NCI-H2196 (cell line): ENCODE data around the gene FBXO7.

ENCODE experiments used
- DNase-seq: peaks from one replicate; lab custom pipeline; 2025; ENCODE audit not compliant: unreplicated experiment; lab: John Stamatoyannopoulos, UW

The FBXO7 gene

DNA sequence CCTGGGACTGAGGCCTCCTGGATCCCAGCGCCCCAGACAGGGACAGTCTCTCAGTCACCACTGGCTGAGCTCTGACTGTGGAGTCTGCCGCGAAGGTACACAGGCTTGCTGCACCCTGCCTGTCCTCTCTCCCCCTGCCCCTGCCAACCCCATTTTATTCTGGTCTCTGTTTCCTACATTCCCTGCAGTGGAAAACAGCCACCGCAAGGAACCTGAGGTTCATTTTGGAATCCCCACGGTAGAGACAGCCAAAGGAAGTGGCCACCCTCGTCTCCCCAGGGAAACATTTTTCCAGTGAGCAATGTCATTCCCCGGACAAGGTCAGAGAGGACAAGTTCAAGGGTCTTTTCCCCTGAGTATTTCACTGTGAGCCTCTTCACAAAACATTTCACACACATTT lies 56.6 kb downstream of the FBXO7 start:
- no peak for DNase-seq

DNA sequence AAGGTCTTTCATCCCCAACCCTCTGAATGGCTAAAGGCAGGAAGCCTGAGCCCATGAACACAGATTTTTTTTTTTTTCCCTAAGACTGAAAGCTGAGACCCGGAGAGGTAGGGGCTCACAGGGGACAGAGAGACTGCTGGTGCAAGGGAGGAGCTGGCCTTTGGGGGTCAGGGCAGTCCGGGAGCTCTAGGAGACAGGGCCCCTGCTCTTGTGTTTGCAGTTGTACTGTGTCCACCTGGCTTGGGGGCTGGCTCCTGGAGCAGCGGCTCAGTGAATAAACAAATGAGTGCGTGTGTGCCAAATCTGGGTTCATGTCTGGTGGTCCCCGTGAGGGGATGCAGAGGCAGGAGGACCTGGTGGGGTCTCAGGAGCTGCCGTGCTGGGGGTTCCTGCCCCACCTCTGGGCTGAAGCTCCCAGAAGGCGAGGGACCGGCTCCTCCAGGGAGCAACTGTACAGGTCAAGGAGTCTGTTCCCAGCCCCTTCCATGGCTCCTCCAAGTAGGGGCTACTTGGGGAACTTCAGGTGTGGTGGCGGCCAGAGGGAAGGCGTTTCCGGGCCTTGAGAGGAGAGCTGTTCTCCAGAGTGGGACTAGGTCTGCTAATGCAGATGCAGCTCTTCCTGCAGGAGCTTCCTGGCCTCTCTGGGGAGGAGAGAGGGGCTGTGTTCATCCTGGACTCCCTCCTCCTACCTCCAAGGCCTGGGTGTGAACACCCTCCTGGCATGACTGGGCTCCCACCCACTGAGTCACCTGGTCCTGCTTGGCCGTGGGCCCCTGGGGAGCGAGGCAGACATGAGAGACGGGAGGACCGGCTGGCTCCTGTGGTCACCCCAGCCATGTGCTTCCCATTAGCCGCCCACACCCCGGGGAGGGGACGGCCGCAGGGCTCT lies 57.6 kb downstream of the FBXO7 start:
- peak; percentile 5 for DNase-seq

DNA sequence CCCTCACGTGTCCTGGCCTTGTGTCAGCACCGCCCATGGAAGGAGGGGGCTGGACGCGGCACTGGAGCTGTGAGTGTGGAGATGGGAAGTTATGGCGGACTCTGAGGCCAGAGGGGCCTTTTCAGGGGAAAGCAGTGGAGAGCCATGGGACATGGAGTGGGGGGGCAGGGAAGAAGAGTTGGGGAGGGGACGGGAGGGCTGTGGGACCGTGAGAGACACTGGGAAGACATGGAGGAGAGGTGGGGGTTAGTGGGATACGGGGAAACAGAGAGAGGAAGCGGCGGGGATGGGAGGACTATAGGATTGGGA lies 58.2 kb downstream of the FBXO7 start:
- no peak for DNase-seq

DNA sequence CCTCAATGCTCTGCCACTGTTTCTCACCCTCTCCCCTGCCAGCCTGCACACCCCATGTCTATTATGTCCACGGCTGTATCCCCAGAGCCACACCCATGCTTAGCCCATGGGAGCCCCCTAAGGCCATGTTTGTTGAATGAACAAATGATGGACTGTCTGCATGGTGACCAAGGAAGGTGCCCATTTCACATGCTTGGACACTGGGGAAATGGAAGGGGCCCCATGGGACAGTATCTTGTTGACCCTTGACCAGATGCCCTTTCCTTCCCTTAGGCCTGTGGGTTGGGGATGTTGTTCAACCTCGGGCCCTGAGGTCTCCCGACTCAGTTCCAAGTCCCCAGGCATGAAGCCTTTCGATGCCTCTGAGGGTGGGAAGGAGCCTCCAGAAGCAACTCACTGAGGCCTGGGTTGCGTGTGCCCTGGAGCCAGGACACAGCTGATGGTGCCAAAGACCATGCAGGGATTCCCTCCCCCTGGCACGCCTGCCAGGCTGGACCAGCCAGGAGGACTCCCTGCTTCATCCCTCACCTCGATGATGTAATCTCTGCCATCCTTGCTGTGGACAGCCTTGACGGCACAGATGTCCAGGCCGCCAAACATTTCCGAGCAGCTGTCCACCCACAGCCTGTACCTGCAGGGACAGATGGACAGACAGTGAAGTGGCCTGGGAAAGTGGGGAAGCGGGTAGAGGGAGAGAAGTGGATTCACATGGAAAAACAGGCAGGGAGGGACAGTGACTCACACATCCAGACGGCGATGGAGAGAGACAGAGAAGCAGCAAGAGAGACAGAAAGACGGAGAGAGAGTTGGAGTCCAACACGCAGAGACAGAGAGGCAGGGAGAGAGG lies 58.9 kb downstream of the FBXO7 start:
- DNase-seq = no peak

DNA sequence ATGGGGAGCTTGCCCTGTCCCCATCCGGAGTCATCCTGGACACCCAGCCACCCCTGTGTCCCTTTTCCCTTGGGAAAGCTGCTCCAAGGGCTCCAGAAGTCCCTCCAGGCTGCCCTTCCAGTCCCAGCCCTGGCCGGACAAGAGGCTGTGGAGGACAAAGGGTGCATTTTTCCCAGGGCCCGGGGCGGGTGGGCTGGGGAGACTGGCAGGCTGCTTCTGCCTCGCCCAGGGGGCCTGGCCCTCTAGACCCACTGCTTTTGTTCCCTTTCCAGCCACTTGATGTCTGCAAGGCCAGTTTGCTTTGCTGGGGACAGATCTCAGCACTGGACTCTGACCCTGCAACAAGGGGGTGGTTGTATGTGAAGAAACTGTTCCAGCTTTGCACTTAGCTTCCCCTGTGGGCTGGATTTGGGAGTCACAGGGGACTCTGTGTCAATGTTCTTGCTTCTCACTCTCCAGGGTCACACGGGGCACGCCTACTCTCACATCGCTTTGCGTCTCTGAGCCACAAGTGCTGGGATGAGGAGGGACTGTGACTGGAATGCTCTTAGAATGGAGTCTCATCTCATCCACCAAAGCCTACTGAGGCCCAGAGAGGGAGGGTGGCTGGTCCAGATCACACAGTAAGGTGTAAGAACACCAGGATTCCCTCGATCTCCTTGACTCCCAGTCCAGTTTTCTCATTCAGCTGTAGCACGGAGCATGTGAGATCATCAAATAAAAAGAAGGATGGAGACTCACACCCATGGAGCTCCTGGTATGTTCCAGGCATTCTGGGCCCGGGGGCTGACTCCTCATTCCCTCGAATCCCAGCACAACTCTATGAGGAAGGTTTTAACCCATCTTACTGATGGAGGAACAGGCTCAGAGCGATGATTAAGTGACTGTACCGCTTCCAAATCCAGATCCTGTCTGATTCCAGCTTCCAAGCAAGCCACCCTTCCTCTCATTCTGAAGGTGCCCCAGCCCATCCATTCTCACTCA lies 59.9 kb downstream of the FBXO7 start:
- DNase-seq = no peak

DNA sequence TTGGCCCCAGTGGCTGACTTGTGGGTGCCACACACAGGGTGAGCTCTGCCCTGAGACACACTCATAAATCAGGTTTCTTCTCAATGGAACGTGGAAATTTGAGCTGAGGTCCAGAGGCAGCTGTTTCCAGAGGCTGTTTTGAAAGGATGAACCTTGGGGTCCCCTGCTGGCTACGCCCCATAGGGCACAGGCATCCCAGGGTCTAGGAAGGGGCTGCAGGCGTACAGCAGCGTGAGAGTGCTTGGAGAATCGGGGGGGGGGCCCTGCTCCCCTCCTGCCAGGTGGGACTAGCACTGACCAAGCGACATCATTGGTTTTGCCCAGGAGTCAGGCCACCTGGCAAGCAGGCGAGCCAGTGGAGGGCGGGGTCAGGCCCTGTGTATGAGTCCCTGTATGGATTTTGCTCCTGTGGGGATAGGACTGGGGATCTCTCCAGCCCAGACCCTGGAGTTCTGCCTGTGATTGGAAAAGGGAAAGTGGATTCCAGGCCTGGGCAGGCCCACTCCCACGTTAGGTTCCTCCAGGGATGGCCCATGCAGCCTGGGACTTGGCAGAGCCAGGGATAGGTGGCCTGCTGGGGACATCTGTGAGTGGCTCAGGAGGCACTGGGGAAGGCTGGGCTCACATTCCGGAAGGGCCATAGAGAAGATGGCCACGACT lies 61.0 kb downstream of the FBXO7 start:
- no peak for DNase-seq

DNA sequence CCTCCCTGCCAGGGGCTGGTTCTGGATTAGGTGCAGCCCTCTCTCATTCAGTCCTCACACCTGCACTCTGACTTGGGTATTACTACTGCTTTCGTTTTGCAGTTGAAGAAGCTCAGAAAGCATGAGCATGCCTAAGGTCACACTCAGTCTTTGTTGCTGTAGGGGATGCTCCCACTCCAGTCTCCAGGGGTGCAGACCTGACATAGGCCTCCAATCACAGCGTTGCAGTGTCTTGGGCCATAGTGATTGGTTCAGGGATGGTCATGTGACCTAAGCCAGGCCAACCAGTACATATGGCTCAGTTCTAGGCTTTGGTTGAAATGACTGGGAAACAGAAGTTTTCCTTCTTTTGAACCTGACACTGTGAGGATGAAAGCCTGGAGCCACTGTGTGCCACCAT lies 61.7 kb downstream of the FBXO7 start:
- DNase-seq = no peak

DNA sequence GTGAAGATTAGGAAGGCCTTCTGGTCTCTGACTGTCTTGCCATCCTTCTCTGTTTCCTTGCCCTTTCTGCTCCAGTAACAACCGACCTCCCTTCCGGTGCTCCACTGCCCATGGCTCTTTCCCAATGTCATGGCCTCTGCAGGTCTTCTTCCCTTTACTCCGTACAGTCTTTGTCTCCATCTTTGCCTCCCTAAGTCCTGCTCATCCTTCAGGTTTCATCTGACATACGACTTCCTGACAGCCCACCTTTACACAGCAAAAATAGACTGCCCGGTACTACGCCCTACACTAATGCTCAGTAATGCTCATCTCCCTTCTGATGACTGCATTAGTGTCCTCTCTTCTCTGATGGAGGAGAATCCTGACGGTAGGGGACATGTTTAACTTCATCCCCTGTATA lies 63.9 kb downstream of the FBXO7 start:
- DNase-seq = no peak

DNA sequence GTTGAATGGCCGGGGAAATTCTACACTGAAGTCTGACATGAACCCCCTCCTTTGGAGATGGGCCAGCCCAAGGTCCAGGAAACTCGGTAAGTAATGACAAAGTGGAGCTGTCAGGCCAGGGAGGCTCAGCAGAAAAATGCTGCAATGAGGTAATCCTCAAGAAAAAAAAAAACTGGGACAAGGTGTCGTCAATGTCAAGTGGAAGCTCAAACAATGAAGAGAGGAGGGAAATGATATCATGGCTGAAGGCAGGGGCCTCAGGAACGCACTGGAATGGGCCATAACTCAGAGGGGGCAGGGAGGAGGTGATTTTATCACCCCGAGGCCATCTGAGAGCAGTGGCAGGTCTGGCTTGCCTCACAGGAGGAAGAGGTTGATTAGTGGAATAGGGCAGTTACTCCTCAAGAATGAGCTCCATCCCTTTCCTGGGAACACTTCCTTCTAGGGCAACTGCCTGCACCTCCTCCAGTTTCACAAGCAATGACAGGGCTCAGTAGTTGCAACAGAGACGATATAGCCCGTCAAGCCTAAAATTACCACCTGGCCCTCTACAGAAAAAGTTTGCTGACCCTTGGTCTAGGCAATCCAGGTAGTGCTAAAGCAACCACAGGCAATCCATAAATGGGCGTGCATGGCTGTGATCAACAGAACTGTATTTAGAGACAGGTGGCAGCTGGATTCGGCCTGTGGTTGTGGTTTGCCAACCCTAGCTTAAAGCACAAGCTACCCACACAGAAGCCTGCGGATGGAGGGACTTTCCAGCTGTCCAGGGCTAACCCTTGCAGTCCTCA lies 65.2 kb downstream of the FBXO7 start:
- DNase-seq = no peak

DNA sequence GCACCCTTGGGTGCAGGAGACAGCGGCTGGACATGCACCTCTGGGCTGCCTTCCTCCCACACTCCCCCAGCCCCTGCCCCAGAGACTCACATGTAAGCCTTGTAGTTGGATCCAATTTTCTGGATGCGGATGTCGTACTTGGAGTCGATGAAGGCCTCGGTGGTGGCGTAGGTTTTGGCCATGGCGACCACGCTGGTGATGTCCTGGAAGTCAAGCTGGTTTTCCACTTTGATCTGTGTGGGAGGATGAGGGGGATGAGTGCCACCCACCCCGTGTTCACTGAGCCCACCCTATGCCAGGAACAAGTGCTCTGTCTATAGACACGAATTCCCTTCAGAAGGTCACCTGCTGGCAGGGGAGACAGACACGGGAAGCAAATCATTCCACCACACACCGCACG lies 66.9 kb downstream of the FBXO7 start:
- DNase-seq = no peak

DNA sequence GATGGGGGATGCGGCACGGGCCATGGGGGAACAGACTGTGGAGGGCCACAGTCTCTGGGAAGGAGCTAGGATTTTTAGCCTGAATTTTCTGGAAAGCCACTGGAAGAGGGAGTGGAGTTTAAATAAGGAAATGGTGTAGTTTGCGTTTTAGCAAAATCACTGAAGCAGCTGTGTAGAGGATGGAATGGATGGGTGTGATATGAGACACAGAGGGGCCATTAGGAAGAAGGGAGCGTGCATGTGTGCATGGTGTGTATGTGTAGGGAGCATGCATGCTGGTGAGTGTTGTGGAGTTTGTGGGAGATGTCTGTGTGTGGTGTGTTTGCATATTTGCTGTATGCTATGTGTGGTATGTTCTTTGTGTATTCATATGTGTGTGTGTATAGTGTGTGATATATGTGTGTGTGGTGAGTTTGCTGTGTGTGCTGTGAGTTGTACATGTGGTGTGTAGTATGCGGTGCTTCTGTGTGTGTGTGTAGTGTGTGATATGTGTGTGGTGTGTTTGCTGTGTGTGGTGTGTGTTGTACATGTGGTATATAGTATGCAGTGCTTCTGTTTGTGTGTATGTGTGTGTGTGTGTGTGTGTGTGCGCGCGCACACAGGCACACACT lies 67.6 kb downstream of the FBXO7 start:
- DNase-seq = no peak

DNA sequence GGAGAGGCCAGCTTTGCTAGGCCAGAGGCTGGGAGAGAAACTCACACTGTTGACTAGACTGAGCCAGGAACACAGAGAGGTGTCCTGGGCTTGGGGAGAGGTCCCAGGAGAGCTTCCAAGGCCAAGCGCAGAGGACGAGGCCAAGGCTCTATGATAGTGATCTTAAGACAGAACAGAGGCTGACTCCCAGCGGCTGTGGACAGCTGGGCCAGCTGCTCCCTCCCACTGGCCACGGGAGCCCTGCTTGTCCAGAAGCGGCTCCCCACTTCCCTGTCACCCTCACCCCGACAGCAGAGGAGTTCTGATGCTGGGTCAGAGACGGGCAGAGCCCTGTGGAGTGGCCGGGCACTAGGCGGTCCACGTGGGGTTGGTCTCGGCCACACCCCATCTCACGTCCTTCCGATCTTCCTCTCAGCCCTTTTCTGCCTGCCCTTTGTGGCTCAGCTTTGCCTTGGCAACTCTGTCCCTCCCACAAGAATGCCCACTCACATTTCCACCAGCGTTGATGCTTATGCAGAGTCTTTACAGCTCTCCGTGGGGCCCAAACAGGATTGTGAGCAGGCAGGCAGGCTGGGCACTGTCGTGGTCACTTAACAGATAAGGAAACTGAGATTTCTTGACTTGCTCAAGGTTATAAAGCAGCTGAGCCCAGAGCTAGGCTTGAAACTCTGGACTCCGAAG lies 68.2 kb downstream of the FBXO7 start:
- no peak for DNase-seq

DNA sequence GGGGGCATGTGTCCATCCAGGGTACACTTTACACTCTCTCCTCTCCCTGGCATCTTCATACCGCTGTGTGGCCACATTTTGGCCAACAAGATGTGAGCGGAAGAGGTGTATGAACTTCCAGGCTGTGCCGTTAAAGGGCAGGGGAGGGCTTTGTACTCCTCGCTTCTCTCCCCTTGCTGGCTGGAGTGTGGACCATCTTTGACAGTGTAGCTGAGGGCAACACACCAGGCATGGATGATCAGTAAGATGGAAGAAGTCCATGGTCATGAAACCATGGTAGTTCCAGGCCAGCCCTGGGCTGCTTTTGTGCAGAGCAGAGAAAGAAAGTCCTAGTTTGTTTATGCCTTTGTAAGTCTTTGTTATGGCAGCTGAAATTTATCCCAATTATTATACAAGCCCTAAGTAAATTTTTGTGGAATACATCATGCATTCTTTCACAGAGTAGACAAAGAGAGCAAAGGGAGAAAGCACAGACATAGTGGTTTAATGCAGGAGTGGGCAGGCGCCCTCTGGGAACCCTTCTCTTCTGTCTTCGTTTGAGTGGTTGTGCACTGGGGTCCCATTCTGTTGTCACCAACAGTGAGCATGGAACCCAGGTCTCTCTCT lies 70.4 kb downstream of the FBXO7 start:
- no peak for DNase-seq

DNA sequence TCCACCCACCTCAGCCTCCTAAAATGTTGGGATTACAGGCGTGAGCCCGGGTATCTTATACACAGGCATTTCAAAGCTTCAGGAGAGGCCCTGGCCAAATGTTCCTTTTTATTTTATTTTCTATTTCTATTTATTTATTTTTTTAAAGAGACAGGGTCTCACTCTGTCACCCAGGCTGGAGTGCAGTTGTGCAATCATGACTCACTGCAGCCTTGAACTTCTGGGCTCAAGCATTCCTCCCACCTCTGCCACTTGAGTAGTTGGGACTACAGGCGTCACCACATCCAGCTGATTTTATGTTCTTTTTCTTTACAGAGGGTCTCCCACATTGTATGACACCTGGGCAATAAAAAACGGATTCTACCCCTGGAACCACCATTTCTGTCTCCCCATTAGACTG lies 71.2 kb downstream of the FBXO7 start:
- DNase-seq = no peak

DNA sequence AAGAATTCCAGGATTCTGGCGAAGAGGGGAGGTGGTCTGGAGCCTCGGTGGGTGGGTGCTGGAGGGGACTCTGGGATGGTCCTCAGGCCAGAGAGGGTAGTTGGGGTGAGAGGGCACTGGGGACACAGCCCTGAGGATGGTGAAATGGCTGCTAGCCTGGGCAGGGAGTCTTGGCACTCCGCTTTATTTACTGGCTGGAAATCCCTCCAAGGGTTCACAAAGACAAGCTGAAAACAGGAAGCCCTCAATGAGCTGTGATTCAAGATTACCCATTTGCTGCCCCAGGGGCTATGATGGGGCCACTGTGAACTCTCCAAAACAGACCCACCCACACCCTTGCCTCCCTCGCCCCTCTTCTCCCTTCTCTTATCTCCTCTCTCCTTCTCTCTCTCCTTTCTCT lies 71.9 kb downstream of the FBXO7 start:
- no peak for DNase-seq

DNA sequence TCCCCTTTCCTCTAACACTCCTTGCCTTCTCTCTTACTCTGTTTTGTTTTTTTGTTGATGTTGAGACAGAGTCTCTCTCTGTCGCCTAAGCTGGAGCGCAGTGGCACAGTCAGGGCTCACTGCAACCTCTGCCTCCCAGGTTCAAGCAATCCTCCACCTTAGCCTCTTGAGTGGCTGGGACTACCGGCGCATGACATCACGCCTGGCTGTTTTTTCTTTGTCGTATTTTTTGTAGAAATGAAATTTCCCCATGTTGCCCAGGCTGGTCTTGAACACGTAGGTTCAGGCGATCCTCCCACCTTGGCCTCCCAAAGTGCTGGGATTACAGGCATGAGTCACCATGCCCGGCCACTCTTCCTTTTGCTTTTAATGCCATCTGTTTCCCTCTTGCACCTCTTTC lies 72.3 kb downstream of the FBXO7 start:
- no peak for DNase-seq

DNA sequence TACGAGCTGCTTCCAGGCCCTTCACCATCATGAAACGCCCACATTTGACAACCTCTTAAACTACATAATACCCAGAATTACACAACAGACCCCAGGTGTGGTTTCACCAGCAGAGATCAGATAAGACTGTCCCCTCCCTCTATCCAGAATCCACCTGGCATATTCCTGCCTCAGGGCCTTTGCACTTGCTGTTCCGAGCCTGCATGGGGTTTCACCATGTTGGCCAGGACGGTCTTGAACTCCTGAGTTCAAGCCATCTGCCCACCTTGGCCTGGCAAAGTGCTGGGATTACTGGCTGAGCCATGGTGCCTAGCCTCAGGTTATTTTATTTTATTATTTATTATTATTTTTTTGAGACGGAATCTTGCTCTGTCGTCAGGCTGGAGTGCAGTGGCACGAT lies 73.4 kb downstream of the FBXO7 start:
- DNase-seq = no peak
